Measurements from ENCODE around the gene RAPH1. TPM values are rescaled to one million over a fixed set of nuclear protein-coding genes. Genes with fewer than 3 reads are reported as not detected.

The RAPH1 gene
- total RNA-seq, 1 donor from 2014 or later, result 50.4 TPM

- peaks cover 21% of the 10 kb centered on the region for H3K36me3 Mint-ChIP-seq (ENCODE audit: low read depth, unreplicated experiment)
- Histone ChIP-seq H3K4me3 (ENCODE audit: insufficient read depth, low read depth, low read length) (no peak overlapping the region), H3K36me3 (ENCODE audit: insufficient read depth, low read length) (peaks cover 9% of the 10 kb centered on the region), H3K27ac (ENCODE audit: low read depth, low read length) (no peak overlapping the region), H3K4me2 (ENCODE audit: low read length) (no peak overlapping the region), H3K27me3 (ENCODE audit: insufficient read depth, low read length) (no peaks in the 10 kb centered on the region), H3K9me3 (ENCODE audit: insufficient read depth, low read depth, low read length) (no peaks in the 10 kb centered on the region), H3K9ac (ENCODE audit: low read length) (no peak overlapping the region), H4K20me1 (ENCODE audit: insufficient read depth, low read length) (peaks cover 4% of the 10 kb centered on the region), H3K79me2 (ENCODE audit: insufficient read depth, low read length) (no peaks in the 10 kb centered on the region), H3K4me1 (ENCODE audit: insufficient read depth, low read length) (no peaks in the 10 kb centered on the region), H2AFZ (ENCODE audit: low read depth, low read length) (no peak overlapping the region)
- no peak for FAIRE-seq
- no peaks in the 10 kb centered on the region for H3K4me1 Mint-ChIP-seq (ENCODE audit: low read depth, unreplicated experiment)
- no peak overlapping the region for H3K27ac Mint-ChIP-seq (ENCODE audit: unreplicated experiment)
- TF ChIP-seq EZH2 (IDR thresholded peaks at IDR 0.05; ENCODE audit: insufficient read depth, low read length) (no peak), CTCF (IDR thresholded peaks at IDR 0.05; ENCODE audit: insufficient read depth, low read depth, low read length) (no peak)
- no peaks in the 10 kb centered on the region for H3K9me3 Mint-ChIP-seq (ENCODE audit: unreplicated experiment)
- no peak overlapping the region for H3K4me3 Mint-ChIP-seq (ENCODE audit: unreplicated experiment)
- H3K27me3 Mint-ChIP-seq (ENCODE audit: low read depth, unreplicated experiment), result no peaks in the 10 kb centered on the region
- no peak for DNase-seq (ENCODE audit: low read depth)
Observed at GRCh38 chr2:203412546-203413331, 122.4 kb downstream of the RAPH1 start.

- H3K4me3 ChIP-seq (ENCODE audit: insufficient read depth, low read depth, low read length), result no peak overlapping the region
- H3K79me2 ChIP-seq (ENCODE audit: insufficient read depth, low read length), result no peaks in the 10 kb centered on the region
- no peak overlapping the region for H3K4me3 Mint-ChIP-seq (ENCODE audit: unreplicated experiment)
- H3K9ac ChIP-seq (ENCODE audit: low read length), result no peak overlapping the region
- peaks cover 3% of the 10 kb centered on the region for H3K4me1 Mint-ChIP-seq (ENCODE audit: low read depth, unreplicated experiment)
- H3K27me3 ChIP-seq (ENCODE audit: insufficient read depth, low read length), result no peaks in the 10 kb centered on the region
- TF ChIP-seq EZH2 (IDR thresholded peaks at IDR 0.05; ENCODE audit: insufficient read depth, low read length) (no peak), CTCF (IDR thresholded peaks at IDR 0.05; ENCODE audit: insufficient read depth, low read depth, low read length) (no peak)
- H3K27me3 Mint-ChIP-seq (ENCODE audit: low read depth, unreplicated experiment), result no peaks in the 10 kb centered on the region
- H4K20me1 ChIP-seq (ENCODE audit: insufficient read depth, low read length), result peaks cover 4% of the 10 kb centered on the region
- H3K27ac ChIP-seq (ENCODE audit: low read depth, low read length), result no peak overlapping the region
- FAIRE-seq (no peak), DNase-seq (ENCODE audit: low read depth) (no peak)
- no peak overlapping the region for H3K27ac Mint-ChIP-seq (ENCODE audit: unreplicated experiment)
- H3K9me3 ChIP-seq (ENCODE audit: insufficient read depth, low read depth, low read length), result no peaks in the 10 kb centered on the region
- no peaks in the 10 kb centered on the region for H3K9me3 Mint-ChIP-seq (ENCODE audit: unreplicated experiment)
- peaks cover 16% of the 10 kb centered on the region for H3K4me1 ChIP-seq (ENCODE audit: insufficient read depth, low read length)
- no peak overlapping the region for H2AFZ ChIP-seq (ENCODE audit: low read depth, low read length)
- H3K4me2 ChIP-seq (ENCODE audit: low read length), result no peak overlapping the region
- H3K36me3 Mint-ChIP-seq (ENCODE audit: low read depth, unreplicated experiment), result peaks cover 6% of the 10 kb centered on the region
- no peaks in the 10 kb centered on the region for H3K36me3 ChIP-seq (ENCODE audit: insufficient read depth, low read length)
Observed at GRCh38 chr2:203407496-203407895, 127.6 kb downstream of the RAPH1 start.

GRCh38 chr2:203404996-203405395 lies 130.1 kb downstream of the RAPH1 start:
- Mint-ChIP-seq H3K4me3 (ENCODE audit: unreplicated experiment) (no peak overlapping the region), H3K9me3 (ENCODE audit: unreplicated experiment) (no peaks in the 10 kb centered on the region), H3K27ac (ENCODE audit: unreplicated experiment) (no peak overlapping the region), H3K4me1 (ENCODE audit: low read depth, unreplicated experiment) (peaks cover 12% of the 10 kb centered on the region), H3K36me3 (ENCODE audit: low read depth, unreplicated experiment) (peaks cover 3% of the 10 kb centered on the region), H3K27me3 (ENCODE audit: low read depth, unreplicated experiment) (no peaks in the 10 kb centered on the region)
- no peak overlapping the region for H3K9ac ChIP-seq (ENCODE audit: low read length)
- TF ChIP-seq EZH2 (IDR thresholded peaks at IDR 0.05; ENCODE audit: insufficient read depth, low read length), result no peak
- TF ChIP-seq CTCF (IDR thresholded peaks at IDR 0.05; ENCODE audit: insufficient read depth, low read depth, low read length), result no peak
- no peak overlapping the region for H3K4me2 ChIP-seq (ENCODE audit: low read length)
- no peaks in the 10 kb centered on the region for H3K36me3 ChIP-seq (ENCODE audit: insufficient read depth, low read length)
- DNase-seq (ENCODE audit: low read depth) (peak; percentile 74), FAIRE-seq (no peak)
- H3K4me3 ChIP-seq (ENCODE audit: insufficient read depth, low read depth, low read length), result no peak overlapping the region
- H3K4me1 ChIP-seq (ENCODE audit: insufficient read depth, low read length), result peaks cover 30% of the 10 kb centered on the region
- H3K9me3 ChIP-seq (ENCODE audit: insufficient read depth, low read depth, low read length), result no peaks in the 10 kb centered on the region
- peaks cover 3% of the 10 kb centered on the region for H4K20me1 ChIP-seq (ENCODE audit: insufficient read depth, low read length)
- H3K27me3 ChIP-seq (ENCODE audit: insufficient read depth, low read length), result no peaks in the 10 kb centered on the region
- H2AFZ ChIP-seq (ENCODE audit: low read depth, low read length), result no peak overlapping the region
- no peaks in the 10 kb centered on the region for H3K79me2 ChIP-seq (ENCODE audit: insufficient read depth, low read length)
- peak overlapping the region; percentile 34 for H3K27ac ChIP-seq (ENCODE audit: low read depth, low read length)
